ENCODE measurements around the gene APAF1.

DNA sequence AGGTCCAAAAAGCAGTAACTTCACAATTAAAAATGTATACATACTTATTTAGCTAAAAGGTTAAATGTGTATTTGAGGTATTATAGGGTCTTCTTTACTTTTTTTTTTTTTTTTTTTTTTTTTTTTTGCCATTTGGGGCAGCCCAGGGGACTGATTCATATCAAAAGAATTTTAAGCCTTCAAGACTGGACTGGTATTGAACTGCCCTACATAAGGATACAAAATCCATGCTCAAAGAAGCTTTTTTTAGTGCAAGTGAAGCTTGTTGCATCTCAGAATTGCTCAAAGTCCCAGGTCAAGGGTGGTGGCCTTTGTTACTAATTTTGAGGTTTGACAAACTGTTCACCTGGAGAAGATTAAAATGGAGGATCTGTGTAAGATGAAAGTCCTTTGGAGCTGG, 124.0 kb downstream of the APAF1 start:
- TF ChIP-seq SP1 (IDR thresholded peaks at IDR 0.05) (no peak), L3MBTL2 (conservative IDR thresholded peaks at IDR 0.05) (no peak), FOXK2 (IDR thresholded peaks at IDR 0.05) (no peak), SUZ12 (IDR thresholded peaks at IDR 0.05) (no peak), FOXA1 (IDR thresholded peaks at IDR 0.05) (no peak), ELF4 (IDR thresholded peaks at IDR 0.05) (no peak), BHLHE40 (IDR thresholded peaks at IDR 0.05; ENCODE audit: borderline replicate concordance) (no peak)
- TF ChIP-seq, protein P1, sequence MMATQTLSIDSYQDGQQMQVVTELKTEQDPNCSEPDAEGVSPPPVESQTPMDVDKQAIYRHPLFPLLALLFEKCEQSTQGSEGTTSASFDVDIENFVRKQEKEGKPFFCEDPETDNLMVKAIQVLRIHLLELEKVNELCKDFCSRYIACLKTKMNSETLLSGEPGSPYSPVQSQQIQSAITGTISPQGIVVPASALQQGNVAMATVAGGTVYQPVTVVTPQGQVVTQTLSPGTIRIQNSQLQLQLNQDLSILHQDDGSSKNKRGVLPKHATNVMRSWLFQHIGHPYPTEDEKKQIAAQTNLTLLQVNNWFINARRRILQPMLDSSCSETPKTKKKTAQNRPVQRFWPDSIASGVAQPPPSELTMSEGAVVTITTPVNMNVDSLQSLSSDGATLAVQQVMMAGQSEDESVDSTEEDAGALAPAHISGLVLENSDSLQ (IDR thresholded peaks at IDR 0.05), result no peak
